GM12873 (cell line): ENCODE measurements around the gene RASGRF2.

Source experiments
- CTCF ChIP-seq: IDR thresholded peaks from 2 replicates; pipeline ENCODE4 v1.5.1; 2012; ENCODE audit warnings: low read depth, mild to moderate bottlenecking, moderate library complexity, low read length, control low read depth; ENCODE audit not compliant: insufficient read depth; ENCODE audit errors: missing control alignments

RASGRF2 gene

GRCh38 chr5:80995908-80996307, 35.7 kb downstream of the RASGRF2 start:
- no peak for TF ChIP-seq CTCF

GRCh38 chr5:80998590-80998979, 38.4 kb downstream of the RASGRF2 start:
- TF ChIP-seq CTCF = no peak

- no peak for TF ChIP-seq CTCF
These were observed 43.7 kb downstream of the RASGRF2 start for GRCh38 chr5:81003811-81004386.

- TF ChIP-seq CTCF = no peak
These were observed 45.5 kb downstream of the RASGRF2 start for GRCh38 chr5:81005708-81006107.

GRCh38 chr5:81006231-81006630, 46.1 kb downstream of the RASGRF2 start:
- TF ChIP-seq CTCF = no peak

GRCh38 chr5:81006947-81007636, 46.9 kb downstream of the RASGRF2 start:
- no peak for TF ChIP-seq CTCF

GRCh38 chr5:81007637-81008027, 47.5 kb downstream of the RASGRF2 start:
- TF ChIP-seq CTCF = no peak
